ENCODE measurements around the gene INSRR. TPM values are rescaled to one million over a fixed set of nuclear protein-coding genes. Genes with fewer than 3 reads are reported as not detected.

INSRR gene
- total RNA-seq, 1 experiment from 2014 or later = 0.11 TPM

DNA sequence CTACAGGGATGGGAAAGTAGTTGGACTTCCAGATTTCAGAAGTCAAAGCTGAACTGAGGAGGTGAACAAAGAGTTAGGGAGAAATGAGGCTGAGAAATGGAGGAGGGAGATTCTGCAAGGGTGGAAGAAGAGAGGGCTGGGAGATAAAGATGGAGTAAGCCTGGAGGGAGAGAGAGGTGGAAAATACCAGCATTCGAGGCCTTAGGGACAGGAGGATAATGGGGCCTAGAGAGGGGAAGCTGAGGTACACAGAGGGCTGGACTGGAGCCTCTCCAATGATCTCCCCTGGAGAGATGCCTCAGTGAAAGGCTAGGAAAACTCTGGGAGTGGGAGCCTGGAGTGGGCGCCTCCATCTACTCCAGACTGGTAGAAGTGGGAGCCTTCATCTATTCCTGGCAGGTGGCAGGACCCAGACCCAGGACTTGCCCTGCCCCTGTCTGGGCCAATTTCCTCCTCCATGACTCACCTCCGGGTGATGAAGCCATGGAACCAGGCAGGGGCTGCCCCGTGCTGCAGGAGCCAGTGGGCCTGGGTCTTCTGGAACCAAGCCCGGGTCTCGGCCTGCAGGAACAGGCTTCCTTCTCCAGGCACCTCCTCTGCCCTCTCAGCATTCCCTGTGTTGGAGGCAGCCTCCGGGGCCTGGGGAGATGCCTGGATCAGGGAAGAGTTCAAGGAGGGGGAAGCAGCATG lies 44.2 kb downstream of the INSRR start:
- H3K27me3 Mint-ChIP-seq (ENCODE audit: low read depth) = peaks cover 62% of the 10 kb centered on the region
- ATAC-seq = no peak
- peaks cover 5% of the 10 kb centered on the region; the same call in 1 of the 2 replicates for H3K36me3 Mint-ChIP-seq
- H3K4me3 Mint-ChIP-seq = peak overlapping the region; percentile 62
- no peak overlapping the region for H3K27ac Mint-ChIP-seq
- no peaks in the 10 kb centered on the region for H3K9me3 Mint-ChIP-seq
- DNase-seq (ENCODE audit: low spot score) = no peak
- ChIA-PET POLR2A (interaction anchor here (1.0 to 1.3 kb wide), 3 partner anchors 43 to 74 kb away, joined by 3 to 6 read pairs (median 4); partner anchors contain the start of genes MRPL24 and NTRK1), CTCF (interaction anchor here (0.6 to 2.7 kb wide), 32 partner anchors 8 to 293 kb away, joined by 3 to 36 read pairs (median 4); partner anchors contain the start of genes INSRR, ISG20L2, LRRC71 and METTL25B)
- TF ChIP-seq TEAD1 (CRISPR knock-in tag; IDR thresholded peaks at IDR 0.05) (no peak), TP53 (CRISPR knock-in tag; IDR thresholded peaks at IDR 0.05) (no peak), SP1 (CRISPR knock-in tag; conservative IDR thresholded peaks at IDR 0.05) (no peak), MXD4 (CRISPR knock-in tag; IDR thresholded peaks at IDR 0.05; ENCODE audit: borderline replicate concordance) (no peak), NFE2L1 (CRISPR knock-in tag; IDR thresholded peaks at IDR 0.05) (no peak)
- TF ChIP-seq, protein P1, sequence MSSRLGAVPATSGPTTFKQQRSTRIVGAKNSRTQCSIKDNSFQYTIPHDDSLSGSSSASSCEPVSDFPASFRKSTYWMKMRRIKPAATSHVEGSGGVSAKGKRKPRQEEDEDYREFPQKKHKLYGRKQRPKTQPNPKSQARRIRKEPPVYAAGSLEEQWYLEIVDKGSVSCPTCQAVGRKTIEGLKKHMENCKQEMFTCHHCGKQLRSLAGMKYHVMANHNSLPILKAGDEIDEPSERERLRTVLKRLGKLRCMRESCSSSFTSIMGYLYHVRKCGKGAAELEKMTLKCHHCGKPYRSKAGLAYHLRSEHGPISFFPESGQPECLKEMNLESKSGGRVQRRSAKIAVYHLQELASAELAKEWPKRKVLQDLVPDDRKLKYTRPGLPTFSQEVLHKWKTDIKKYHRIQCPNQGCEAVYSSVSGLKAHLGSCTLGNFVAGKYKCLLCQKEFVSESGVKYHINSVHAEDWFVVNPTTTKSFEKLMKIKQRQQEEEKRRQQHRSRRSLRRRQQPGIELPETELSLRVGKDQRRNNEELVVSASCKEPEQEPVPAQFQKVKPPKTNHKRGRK (CRISPR knock-in tag; IDR thresholded peaks at IDR 0.05; ENCODE audit: borderline replicate concordance) = peak; percentile 93; the same call in 1 of the 2 replicates
- TF ChIP-seq, protein P2, sequence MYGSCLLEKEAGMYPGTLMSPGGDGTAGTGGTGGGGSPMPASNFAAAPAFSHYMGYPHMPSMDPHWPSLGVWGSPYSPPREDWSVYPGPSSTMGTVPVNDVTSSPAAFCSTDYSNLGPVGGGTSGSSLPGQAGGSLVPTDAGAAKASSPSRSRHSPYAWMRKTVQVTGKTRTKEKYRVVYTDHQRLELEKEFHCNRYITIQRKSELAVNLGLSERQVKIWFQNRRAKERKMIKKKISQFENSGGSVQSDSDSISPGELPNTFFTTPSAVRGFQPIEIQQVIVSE (CRISPR knock-in tag; IDR thresholded peaks at IDR 0.05; ENCODE audit: borderline replicate concordance) = no peak
- TF ChIP-seq, protein P3, sequence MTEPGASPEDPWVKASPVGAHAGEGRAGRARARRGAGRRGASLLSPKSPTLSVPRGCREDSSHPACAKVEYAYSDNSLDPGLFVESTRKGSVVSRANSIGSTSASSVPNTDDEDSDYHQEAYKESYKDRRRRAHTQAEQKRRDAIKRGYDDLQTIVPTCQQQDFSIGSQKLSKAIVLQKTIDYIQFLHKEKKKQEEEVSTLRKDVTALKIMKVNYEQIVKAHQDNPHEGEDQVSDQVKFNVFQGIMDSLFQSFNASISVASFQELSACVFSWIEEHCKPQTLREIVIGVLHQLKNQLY (CRISPR knock-in tag; IDR thresholded peaks at IDR 0.05) = no peak
- peaks cover 22% of the 10 kb centered on the region for H3K4me1 Mint-ChIP-seq

DNA sequence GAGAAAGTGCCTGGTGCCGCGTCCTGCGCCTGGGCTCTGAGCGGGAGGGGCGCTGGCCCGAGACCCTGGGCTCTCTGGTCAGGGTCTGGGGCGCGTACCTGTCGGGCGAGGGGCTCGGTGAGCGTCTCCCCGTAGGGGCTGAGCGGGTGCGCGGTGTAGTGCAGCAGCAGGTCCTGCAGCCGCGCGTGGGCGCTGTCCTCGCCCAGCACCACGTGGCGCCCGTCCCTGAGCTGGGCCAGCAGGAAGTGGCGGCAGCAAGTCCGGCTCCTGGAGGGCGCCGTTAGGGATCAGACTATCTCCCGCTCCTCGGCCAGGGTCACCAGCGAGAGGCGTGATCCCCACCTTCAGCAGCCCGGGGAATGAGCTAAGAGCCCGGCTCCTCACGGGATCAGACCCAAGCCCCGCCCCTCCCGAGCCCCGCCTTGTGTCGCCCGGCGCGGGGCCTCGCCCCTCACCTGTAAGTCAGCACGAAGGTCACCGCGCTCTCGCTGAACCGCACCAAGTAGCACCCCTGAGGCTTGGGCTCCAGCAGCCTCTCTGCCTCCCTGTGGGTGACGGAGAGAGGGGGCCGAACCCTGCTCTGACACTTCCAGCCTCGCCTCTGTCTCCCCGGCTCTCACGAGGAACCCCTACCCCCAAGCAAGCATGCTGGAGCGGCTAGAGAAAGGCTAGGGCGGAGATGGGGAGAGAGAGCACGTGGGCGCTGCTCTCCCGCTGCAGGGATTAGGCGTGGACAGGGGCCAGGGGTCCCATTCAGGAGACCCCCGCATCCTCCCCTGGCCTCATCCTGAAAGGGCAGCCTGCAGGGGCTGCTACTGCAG lies 45.0 kb downstream of the INSRR start:
- Mint-ChIP-seq H3K4me1 (peaks cover 22% of the 10 kb centered on the region), H3K27me3 (ENCODE audit: low read depth) (peaks cover 59% of the 10 kb centered on the region), H3K27ac (no peak overlapping the region), H3K4me3 (peak overlapping the region; percentile 62), H3K36me3 (peaks cover 5% of the 10 kb centered on the region; the same call in 1 of the 2 replicates), H3K9me3 (no peaks in the 10 kb centered on the region)
- CTCF ChIA-PET = interaction anchor here (0.6 to 2.7 kb wide), 35 partner anchors 9 to 292 kb away, joined by 3 to 36 read pairs (median 4); partner anchors contain the start of genes CRABP2, INSRR, ISG20L2 and LRRC71
- ATAC-seq (peak; percentile 88), DNase-seq (ENCODE audit: low spot score) (peak; percentile 87)
- POLR2A ChIA-PET = interaction anchor here (1.0 to 1.3 kb wide), 3 partner anchors 44 to 73 kb away, joined by 3 to 6 read pairs (median 4); partner anchors contain the start of genes MRPL24 and NTRK1
- TF ChIP-seq, protein P4, sequence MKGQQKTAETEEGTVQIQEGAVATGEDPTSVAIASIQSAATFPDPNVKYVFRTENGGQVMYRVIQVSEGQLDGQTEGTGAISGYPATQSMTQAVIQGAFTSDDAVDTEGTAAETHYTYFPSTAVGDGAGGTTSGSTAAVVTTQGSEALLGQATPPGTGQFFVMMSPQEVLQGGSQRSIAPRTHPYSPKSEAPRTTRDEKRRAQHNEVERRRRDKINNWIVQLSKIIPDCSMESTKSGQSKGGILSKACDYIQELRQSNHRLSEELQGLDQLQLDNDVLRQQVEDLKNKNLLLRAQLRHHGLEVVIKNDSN (CRISPR knock-in tag; IDR thresholded peaks at IDR 0.05) = peak; percentile 88
- TF ChIP-seq, protein P5, sequence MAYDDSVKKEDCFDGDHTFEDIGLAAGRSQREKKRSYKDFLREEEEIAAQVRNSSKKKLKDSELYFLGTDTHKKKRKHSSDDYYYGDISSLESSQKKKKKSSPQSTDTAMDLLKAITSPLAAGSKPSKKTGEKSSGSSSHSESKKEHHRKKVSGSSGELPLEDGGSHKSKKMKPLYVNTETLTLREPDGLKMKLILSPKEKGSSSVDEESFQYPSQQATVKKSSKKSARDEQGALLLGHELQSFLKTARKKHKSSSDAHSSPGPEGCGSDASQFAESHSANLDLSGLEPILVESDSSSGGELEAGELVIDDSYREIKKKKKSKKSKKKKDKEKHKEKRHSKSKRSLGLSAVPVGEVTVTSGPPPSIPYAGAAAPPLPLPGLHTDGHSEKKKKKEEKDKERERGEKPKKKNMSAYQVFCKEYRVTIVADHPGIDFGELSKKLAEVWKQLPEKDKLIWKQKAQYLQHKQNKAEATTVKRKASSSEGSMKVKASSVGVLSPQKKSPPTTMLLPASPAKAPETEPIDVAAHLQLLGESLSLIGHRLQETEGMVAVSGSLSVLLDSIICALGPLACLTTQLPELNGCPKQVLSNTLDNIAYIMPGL (CRISPR knock-in tag; IDR thresholded peaks at IDR 0.05) = peak; percentile 94
- TF ChIP-seq SMAD3 (CRISPR knock-in tag; IDR thresholded peaks at IDR 0.05; ENCODE audit: borderline replicate concordance) (peak; percentile 59; the same call in 1 of the 2 replicates), NR1H2 (CRISPR knock-in tag; IDR thresholded peaks at IDR 0.05) (no peak), TEAD4 (CRISPR knock-in tag; IDR thresholded peaks at IDR 0.05) (peak; percentile 34; the same call in 1 of the 2 replicates), TCF7 (CRISPR knock-in tag; IDR thresholded peaks at IDR 0.05; ENCODE audit: low read depth) (peak; percentile 70; the same call in 1 of the 2 replicates), NFE2L1 (CRISPR knock-in tag; IDR thresholded peaks at IDR 0.05) (peak; percentile 93), SP1 (CRISPR knock-in tag; conservative IDR thresholded peaks at IDR 0.05) (peak; percentile 78), CBFB (CRISPR knock-in tag; IDR thresholded peaks at IDR 0.05; ENCODE audit: low read depth) (0 out of 2 replicates have a peak, but pooled peaks have one; percentile 70)
- TF ChIP-seq, protein P6, sequence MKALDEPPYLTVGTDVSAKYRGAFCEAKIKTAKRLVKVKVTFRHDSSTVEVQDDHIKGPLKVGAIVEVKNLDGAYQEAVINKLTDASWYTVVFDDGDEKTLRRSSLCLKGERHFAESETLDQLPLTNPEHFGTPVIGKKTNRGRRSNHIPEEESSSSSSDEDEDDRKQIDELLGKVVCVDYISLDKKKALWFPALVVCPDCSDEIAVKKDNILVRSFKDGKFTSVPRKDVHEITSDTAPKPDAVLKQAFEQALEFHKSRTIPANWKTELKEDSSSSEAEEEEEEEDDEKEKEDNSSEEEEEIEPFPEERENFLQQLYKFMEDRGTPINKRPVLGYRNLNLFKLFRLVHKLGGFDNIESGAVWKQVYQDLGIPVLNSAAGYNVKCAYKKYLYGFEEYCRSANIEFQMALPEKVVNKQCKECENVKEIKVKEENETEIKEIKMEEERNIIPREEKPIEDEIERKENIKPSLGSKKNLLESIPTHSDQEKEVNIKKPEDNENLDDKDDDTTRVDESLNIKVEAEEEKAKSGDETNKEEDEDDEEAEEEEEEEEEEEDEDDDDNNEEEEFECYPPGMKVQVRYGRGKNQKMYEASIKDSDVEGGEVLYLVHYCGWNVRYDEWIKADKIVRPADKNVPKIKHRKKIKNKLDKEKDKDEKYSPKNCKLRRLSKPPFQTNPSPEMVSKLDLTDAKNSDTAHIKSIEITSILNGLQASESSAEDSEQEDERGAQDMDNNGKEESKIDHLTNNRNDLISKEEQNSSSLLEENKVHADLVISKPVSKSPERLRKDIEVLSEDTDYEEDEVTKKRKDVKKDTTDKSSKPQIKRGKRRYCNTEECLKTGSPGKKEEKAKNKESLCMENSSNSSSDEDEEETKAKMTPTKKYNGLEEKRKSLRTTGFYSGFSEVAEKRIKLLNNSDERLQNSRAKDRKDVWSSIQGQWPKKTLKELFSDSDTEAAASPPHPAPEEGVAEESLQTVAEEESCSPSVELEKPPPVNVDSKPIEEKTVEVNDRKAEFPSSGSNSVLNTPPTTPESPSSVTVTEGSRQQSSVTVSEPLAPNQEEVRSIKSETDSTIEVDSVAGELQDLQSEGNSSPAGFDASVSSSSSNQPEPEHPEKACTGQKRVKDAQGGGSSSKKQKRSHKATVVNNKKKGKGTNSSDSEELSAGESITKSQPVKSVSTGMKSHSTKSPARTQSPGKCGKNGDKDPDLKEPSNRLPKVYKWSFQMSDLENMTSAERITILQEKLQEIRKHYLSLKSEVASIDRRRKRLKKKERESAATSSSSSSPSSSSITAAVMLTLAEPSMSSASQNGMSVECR (CRISPR knock-in tag; IDR thresholded peaks at IDR 0.05; ENCODE audit: borderline replicate concordance) = peak; percentile 96
